ENCODE measurements around the gene UBP1.

UBP1 gene

DNA sequence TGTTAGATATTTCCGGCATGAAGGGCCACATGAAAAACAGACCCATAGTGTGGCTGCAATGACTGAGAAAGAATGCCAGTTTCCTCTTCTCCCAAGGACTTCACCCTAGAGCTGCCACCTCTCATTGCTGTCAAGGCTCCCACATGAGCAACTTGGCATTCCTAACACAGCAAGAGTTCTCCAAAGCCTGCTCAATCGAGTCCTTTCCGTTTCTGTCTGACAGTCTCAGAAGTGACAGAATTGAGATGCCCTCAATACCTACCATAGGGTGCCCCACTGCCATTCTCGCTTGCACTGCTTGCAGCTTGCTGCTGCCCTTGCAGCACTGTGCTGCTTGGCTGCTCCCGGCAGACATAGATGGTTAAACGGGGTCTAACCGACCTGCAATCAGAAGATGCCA, 44.3 kb downstream of the UBP1 start:
- no peak for DNase-seq (ENCODE audit: low read depth in 1 of 2, low spot score in 1 of 2)
- TF ChIP-seq JUND (IDR thresholded peaks at IDR 0.05; ENCODE audit: low read depth): no peak
- in situ Hi-C loops (cut with HindIII; ENCODE audit: low pct_unique_long_range_greater_than_20kb, low sequenced_read_pairs): no loop called here

DNA sequence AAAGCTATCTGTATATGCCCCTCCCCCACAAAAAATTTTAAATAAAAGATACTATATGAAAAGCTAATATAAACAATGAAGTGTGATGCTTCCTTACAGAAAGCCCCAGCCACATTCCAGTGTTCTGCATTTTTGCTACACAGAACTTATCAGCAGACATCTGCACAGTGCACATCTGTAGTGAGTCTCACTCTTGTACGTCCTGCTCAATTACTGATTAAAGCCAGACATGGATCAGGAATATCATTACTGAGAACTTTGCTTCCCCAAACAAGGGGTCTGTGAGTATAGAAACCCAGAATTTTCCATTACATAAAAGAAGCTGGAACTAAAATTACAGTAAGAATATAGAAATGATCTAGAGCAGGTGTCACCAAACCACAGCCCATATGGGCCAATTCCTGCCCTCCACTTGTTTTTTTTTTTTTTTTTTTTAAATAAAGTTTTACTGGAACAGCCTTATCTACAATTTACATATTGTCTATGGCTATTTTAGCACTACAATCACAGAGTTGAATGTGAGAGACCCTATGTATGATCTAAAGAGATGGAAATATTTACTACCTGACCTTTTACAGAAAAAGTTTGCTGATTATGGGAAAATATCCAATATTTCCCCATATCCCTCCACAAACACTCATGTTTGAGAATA, 45.7 kb downstream of the UBP1 start:
- TF ChIP-seq JUND (IDR thresholded peaks at IDR 0.05; ENCODE audit: low read depth): no peak
- no peak for DNase-seq (ENCODE audit: low read depth in 1 of 2, low spot score in 1 of 2)
- in situ Hi-C loops (cut with HindIII; ENCODE audit: low pct_unique_long_range_greater_than_20kb, low sequenced_read_pairs): no loop called here

DNA sequence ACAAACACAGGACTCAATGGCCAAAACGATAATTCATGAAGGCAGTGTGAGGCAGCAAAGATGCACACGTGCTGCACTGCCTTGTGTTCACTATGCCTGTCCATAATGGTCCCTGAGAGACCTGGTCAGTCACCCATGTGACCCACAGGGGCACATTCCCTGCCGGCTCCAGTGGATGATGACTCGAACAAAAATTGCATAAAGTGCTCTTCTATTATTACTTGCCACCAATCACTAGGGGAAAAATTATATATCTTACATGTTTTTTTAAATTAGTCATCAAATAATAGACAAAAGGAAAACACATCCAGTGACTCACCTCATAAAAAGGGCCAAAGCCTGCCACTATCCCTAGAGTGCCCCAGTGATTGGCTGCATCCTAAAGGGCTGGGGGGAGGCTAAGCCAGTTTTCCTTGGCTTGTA, 47.5 kb downstream of the UBP1 start:
- DNase-seq (ENCODE audit: low read depth in 1 of 2, low spot score in 1 of 2): no peak
- in situ Hi-C loops (cut with HindIII; ENCODE audit: low pct_unique_long_range_greater_than_20kb, low sequenced_read_pairs): no loop called here
- no peak for TF ChIP-seq JUND (IDR thresholded peaks at IDR 0.05; ENCODE audit: low read depth)

DNA sequence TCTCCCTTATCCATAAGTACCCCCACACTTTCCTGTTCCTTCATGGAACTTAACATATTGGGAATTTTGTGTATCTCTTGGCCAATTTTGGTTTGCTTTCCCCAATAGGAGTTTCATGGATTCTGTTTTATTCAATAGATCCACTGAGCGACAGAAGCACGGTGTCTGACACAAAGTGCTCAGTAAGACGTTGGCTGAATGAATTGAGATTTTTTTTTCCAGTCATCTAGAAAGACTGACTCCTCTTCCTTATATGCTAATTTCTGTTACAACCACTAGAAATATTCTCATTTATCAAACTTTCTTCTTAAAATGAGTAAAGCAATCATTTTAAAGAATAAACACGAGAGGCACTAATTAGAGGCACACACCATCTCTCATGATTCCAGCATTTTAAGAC, 48.1 kb downstream of the UBP1 start:
- no peak for DNase-seq (ENCODE audit: low read depth in 1 of 2, low spot score in 1 of 2)
- no peak for TF ChIP-seq JUND (IDR thresholded peaks at IDR 0.05; ENCODE audit: low read depth)
- in situ Hi-C loops (cut with HindIII; ENCODE audit: low pct_unique_long_range_greater_than_20kb, low sequenced_read_pairs): no loop called here

DNA sequence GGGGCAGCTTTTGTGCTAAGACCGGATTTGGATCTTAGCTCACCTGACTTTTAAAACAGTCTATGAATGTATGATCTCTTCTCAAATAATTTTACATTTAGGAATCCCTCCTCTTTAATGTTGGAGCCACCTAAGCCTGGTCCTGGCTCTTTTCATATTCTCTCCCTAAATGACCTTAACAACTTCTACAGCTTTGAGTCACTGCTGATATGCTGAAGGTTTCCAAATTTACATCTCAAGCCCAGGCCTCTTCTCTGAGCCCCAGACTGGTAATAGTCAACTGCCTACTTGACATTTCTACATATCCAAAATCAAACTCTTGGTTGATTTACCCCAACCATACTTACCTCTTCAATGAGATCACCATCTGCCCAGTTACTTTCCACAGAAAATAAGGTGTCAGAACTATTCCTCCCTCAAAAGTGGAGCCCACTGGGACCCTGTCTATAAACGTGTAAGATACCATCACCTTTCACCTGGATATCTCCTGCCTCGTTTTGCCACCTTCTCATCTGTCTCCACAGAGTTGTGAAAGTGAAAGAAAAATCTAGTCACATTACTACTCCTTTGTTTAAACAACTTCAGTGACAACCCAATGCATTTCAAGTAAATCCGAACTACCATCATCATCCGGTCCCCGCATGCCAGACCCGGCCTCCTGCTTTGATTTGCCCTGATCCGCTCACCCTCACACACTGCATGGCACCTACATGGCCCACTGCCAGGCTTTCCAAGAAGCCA, 48.8 kb downstream of the UBP1 start:
- in situ Hi-C loops (cut with HindIII; ENCODE audit: low pct_unique_long_range_greater_than_20kb, low sequenced_read_pairs): no loop called here
- no peak for TF ChIP-seq JUND (IDR thresholded peaks at IDR 0.05; ENCODE audit: low read depth)
- no peak for DNase-seq (ENCODE audit: low read depth in 1 of 2, low spot score in 1 of 2)

DNA sequence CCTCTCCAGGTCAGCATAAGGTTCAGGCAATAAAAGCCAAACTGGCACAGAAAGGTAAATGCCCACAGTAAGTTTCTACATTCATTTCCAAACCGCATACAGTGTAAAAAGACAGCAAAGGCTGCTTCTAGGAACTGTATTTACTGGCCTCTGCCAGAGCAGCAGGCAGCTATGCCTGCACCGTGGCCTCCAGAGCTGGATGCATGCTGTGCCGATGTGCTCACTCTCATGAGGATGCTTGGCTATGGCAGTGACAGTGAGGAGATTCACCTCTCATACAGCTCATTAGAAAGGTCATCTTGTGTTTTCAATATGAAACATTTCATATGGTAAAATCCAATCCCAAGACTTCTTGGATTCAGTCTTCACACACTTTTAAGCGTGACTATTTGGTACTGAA, 50.3 kb downstream of the UBP1 start:
- no peak for DNase-seq (ENCODE audit: low read depth in 1 of 2, low spot score in 1 of 2)
- in situ Hi-C loops (cut with HindIII; ENCODE audit: low pct_unique_long_range_greater_than_20kb, low sequenced_read_pairs): no loop called here
- TF ChIP-seq JUND (IDR thresholded peaks at IDR 0.05; ENCODE audit: low read depth): no peak

DNA sequence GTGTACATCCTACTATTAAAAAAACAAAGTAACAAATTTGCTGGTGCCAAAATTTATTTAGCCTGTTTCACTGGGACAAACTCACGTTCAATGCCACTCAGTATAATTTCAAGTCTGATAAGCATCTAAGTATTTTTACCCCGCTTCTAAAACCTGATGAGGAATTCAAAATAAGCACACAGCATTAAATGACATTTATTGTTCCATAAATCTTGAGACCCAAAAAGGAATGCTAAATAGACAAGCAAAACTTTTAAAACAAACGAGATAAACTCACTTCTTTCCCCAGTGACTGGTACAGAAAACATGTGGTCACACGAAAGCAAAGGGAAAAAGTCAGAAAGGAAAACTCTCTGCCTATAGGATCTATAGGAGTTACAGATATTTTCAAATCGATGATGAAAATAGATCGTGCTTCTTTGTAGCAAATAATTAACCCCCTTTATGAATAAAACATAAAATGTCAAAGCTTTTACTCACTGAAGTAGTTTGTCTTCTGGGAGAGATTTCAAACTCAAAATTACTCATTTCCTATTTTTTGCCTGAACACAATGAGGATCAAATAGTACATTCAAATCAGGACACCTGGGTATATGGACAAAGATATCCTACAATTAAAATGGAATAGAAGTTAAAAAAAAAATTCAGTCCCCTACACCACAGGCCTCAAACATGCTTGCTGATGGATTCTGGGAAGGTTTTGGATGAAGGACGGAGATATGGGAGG, 51.7 kb downstream of the UBP1 start:
- no peak for TF ChIP-seq JUND (IDR thresholded peaks at IDR 0.05; ENCODE audit: low read depth)
- in situ Hi-C loops (cut with HindIII; ENCODE audit: low pct_unique_long_range_greater_than_20kb, low sequenced_read_pairs): no loop called here
- no peak for DNase-seq (ENCODE audit: low read depth in 1 of 2, low spot score in 1 of 2)

DNA sequence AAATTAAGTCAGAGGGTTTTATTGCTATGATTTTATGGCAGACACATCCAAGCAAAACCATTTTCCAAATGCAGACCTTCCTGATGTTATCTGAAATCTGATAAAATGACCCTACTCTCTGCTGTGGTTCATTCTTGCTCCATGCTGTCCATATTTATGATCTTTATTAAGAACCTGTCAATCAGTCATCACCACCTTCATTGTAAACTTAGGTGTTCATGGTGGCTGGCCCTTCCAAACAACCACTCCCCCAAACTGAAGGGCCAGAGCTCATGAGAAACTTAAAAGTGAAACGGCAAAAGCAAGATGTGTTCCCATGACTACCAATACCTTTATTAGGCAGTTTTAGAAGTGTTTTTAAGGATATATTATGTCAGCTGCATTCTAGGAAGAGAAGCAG, 53.6 kb downstream of the UBP1 start:
- no peak for TF ChIP-seq JUND (IDR thresholded peaks at IDR 0.05; ENCODE audit: low read depth)
- in situ Hi-C loops (cut with HindIII; ENCODE audit: low pct_unique_long_range_greater_than_20kb, low sequenced_read_pairs): no loop called here
- no peak for DNase-seq (ENCODE audit: low read depth in 1 of 2, low spot score in 1 of 2)

DNA sequence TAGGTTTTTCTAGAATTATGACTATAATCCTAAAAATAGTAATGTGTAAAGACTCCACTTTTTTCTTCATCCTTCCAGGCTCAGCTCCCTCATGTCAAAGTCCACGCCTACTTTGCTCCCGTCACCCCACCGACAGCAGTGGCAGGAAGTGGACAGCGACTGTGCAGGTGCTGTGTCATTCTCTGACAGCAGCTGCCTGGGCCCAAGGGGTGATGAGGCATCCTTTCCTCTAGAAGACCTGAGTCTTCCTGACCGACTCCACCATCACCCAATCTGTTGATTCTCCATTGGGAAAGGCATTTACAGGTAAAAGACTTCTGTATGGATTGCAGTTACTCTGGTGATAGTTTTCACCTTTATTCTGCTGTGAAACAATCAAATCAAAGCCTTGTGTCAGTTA, 54.8 kb downstream of the UBP1 start:
- in situ Hi-C loops (cut with HindIII; ENCODE audit: low pct_unique_long_range_greater_than_20kb, low sequenced_read_pairs): no loop called here
- DNase-seq (ENCODE audit: low read depth in 1 of 2, low spot score in 1 of 2): no peak
- TF ChIP-seq JUND (IDR thresholded peaks at IDR 0.05; ENCODE audit: low read depth): no peak

DNA sequence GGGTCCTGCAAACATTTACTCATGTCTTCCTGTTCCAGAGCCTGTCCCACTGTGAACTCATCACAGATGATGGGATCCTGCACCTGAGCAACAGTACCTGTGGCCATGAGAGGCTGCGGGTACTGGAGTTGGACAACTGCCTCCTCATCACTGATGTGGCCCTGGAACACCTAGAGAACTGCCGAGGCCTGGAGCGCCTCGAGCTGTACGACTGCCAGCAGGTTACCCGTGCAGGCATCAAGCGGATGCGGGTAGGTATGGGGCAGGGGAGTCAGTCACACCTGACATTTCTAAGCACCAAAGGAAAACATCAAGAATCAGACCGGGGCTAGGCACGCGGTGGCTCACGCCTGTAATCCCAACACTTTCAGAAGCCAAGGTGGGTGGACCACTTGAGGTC, 56.3 kb downstream of the UBP1 start:
- no peak for TF ChIP-seq JUND (IDR thresholded peaks at IDR 0.05; ENCODE audit: low read depth)
- no peak for DNase-seq (ENCODE audit: low read depth in 1 of 2, low spot score in 1 of 2)
- in situ Hi-C loops (cut with HindIII; ENCODE audit: low pct_unique_long_range_greater_than_20kb, low sequenced_read_pairs): no loop called here

DNA sequence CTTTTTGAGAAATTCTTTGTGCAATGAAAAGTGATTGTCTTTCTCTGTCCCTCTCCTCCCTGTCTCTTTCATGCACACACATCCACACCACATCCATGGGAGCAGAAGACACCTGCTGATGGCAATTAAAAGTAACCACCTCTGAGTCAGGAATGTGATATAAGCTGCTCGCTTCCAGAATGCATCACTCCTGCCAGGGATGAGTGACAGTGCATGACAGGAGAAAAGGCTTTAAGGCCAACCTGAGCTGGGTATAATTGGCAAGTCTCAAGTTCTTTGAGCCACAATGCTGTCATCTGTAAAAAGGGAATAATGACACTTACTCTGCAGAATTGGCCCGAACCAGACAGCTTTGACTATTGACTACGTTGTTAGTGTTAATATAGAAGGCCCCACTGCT, 59.6 kb downstream of the UBP1 start:
- no peak for DNase-seq (ENCODE audit: low read depth in 1 of 2, low spot score in 1 of 2)
- TF ChIP-seq JUND (IDR thresholded peaks at IDR 0.05; ENCODE audit: low read depth): no peak
- in situ Hi-C loops (cut with HindIII; ENCODE audit: low pct_unique_long_range_greater_than_20kb, low sequenced_read_pairs): no loop called here

DNA sequence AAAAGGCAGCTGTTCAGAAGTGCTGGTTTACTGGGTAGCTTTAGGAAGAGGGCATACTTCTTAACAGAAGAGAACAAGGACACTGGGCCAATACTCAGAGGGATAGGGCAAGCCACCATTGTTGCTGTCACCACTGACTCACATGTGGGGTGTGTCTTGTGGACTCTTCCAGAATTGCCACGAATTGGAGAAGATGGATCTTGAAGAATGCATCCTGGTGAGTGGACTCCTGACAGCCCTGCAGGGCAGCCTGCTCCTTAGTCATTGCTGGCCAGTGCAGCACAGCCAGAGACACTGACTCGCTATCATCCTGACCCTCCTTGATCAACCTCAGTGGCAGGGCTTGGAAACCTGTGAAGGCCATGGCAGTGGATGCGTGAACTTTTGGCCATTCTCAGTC, 62.3 kb downstream of the UBP1 start:
- in situ Hi-C loops (cut with HindIII; ENCODE audit: low pct_unique_long_range_greater_than_20kb, low sequenced_read_pairs): no loop called here
- no peak for TF ChIP-seq JUND (IDR thresholded peaks at IDR 0.05; ENCODE audit: low read depth)
- DNase-seq (ENCODE audit: low read depth in 1 of 2, low spot score in 1 of 2): no peak

DNA sequence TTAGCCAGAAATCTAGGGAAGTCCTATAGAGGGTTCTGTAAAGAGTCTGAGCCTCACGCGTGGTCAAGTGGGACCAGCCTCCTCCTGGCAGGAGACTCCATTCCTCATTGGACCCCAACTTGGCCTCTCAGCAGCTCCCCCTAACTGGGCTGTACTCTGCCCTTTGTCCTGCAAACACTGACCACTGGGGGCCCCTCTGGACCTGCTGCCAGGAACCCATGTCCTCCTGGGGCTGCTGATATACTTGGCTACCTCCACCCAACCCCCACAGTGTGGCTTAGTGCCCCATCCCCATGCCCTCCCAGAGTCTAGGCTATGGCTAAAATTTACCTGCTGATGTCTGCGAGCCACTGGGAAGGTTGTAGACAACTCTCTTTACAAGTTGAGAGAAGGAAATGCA, 62.7 kb downstream of the UBP1 start:
- DNase-seq (ENCODE audit: low read depth in 1 of 2, low spot score in 1 of 2): no peak
- TF ChIP-seq JUND (IDR thresholded peaks at IDR 0.05; ENCODE audit: low read depth): no peak
- in situ Hi-C loops (cut with HindIII; ENCODE audit: low pct_unique_long_range_greater_than_20kb, low sequenced_read_pairs): no loop called here
